Neural progenitor cell (in vitro differentiated cells): Measurements from ENCODE around the gene ULK4. TPM values are rescaled to one million over a fixed set of nuclear protein-coding genes. Genes with fewer than 3 reads are reported as not detected.

Source experiments
- DNase-seq: peaks from one replicate; pipeline ENCODE4 v3.0.0-alpha.2; 2016; ENCODE audit warnings: low spot score
- H2AFZ ChIP-seq: fragments of 200-600 bp; sonication (generic); replicated peaks from 2 replicates; pipeline ENCODE4 v1.6.1; 2016; ENCODE audit warnings: antibody characterized with exemption
- H3F3A ChIP-seq: fragments of 200-600 bp; sonication (generic); 2 replicates; pipeline ENCODE4 v1.6.1; 2016; ENCODE audit warnings: antibody characterized with exemption, low read depth
- H3K27ac ChIP-seq: fragments of 200-600 bp; sonication (generic); 2 replicates; pipeline ENCODE4 v1.5.1; 2016; ENCODE audit warnings: mild to moderate bottlenecking
- H3K27me3 ChIP-seq: fragments of 200-600 bp; sonication (generic); 2 replicates; pipeline ENCODE4 v1.6.1; 2016; ENCODE audit warnings: mild to moderate bottlenecking, moderate library complexity
- H3K36me3 ChIP-seq: fragments of 200-600 bp; sonication (generic); 2 replicates; pipeline ENCODE4 v1.5.1; 2016
- H3K4me1 ChIP-seq: fragments of 200-600 bp; sonication (generic); 2 replicates; pipeline ENCODE4 v1.6.1; 2016; ENCODE audit warnings: mixed run types
- H3K4me2 ChIP-seq: fragments of 200-600 bp; sonication (generic); 2 replicates; pipeline ENCODE4 v1.6.1; 2016
- H3K4me3 ChIP-seq: fragments of 200-600 bp; sonication (generic); 2 replicates; pipeline ENCODE4 v1.5.1; 2016
- H3K79me2 ChIP-seq: fragments of 200-600 bp; sonication (generic); 2 replicates; pipeline ENCODE4 v1.6.1; 2016; ENCODE audit warnings: low read depth
- H3K9ac ChIP-seq: fragments of 200-600 bp; sonication (generic); 2 replicates; pipeline ENCODE4 v1.6.1; 2016
- H3K9me3 ChIP-seq: fragments of 200-600 bp; sonication (generic); 2 replicates; pipeline ENCODE4 v1.5.1; 2016; ENCODE audit warnings: low read depth
- H4K20me1 ChIP-seq: fragments of 200-600 bp; sonication (generic); 2 replicates; pipeline ENCODE4 v1.6.1; 2016; ENCODE audit warnings: low read depth
- H3K27ac Mint-ChIP-seq: 3 replicates; pipeline ENCODE4 v1.8.0; 2021; ENCODE audit warnings: mixed read lengths
- H3K27me3 Mint-ChIP-seq: 2 replicates; pipeline ENCODE4 v1.8.0; 2022; ENCODE audit warnings: low read depth, mild to moderate bottlenecking, inconsistent platforms, moderate library complexity, mixed read lengths; ENCODE audit not compliant: insufficient read depth
- H3K36me3 Mint-ChIP-seq: 3 replicates; pipeline ENCODE4 v1.8.0; 2021; ENCODE audit warnings: mixed read lengths
- H3K4me1 Mint-ChIP-seq: 3 replicates; pipeline ENCODE4 v1.8.0; 2021; ENCODE audit warnings: mixed read lengths
- H3K4me3 Mint-ChIP-seq: 3 replicates; pipeline ENCODE4 v1.8.0; 2021; ENCODE audit warnings: mild to moderate bottlenecking, moderate library complexity, mixed read lengths
- H3K9me3 Mint-ChIP-seq: 3 replicates; pipeline ENCODE4 v1.8.0; 2020; ENCODE audit warnings: mixed read lengths
- EZH2 ChIP-seq: fragments of 200-600 bp; sonication (generic); IDR thresholded peaks from 2 replicates; pipeline ENCODE4 v1.6.1; 2017; ENCODE audit warnings: antibody characterized with exemption, mild to moderate bottlenecking, moderate library complexity
- EZH2phosphoT487 ChIP-seq: fragments of 200-600 bp; sonication (generic); IDR thresholded peaks from 2 replicates; pipeline ENCODE4 v1.6.1; 2017; ENCODE audit warnings: antibody characterized with exemption
- total RNA-seq: library from RNA; depleted of rRNA; stranded (reverse); fragments of >200 nt; gene quantifications from 2 replicates; pipeline ENCODE4 v1.2.3, GENCODE V29; 2015; ENCODE audit warnings: low replicate concordance
- TF ChIP-seq, protein P1 (sequence below): fragments of 200-600 bp; sonication (generic); IDR thresholded peaks from 2 replicates; pipeline ENCODE4 v1.5.1; 2017; ENCODE audit warnings: antibody characterized with exemption, mild to moderate bottlenecking

Gene ULK4
- total RNA-seq, 1 donor from 2014 or later = 33.0 TPM

DNA sequence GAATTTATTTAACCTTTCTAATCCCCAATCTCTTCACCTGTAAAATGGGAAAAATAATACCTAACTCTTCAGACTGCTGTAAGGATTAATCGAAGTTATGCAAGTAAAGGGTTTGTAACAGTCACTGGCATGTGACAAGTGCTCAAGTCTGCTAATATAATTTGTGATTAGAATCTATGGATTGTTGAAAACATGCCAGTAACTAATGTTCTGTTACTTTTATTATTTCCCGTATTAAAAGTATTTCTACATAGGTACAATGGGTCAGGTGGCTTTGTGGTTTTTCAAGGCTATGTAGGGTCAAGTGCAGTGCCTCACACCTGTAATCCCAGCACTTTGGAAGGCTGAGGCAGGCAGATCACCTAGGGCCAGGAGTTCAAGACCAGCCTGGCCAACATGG, 29.4 kb downstream of the ULK4 start:
- Histone ChIP-seq H4K20me1 (no peaks in the 10 kb centered on the region), H3K9me3 (no peaks in the 10 kb centered on the region), H2AFZ (no peak overlapping the region), H3K4me3 (no peak overlapping the region), H3K27me3 (no peaks in the 10 kb centered on the region), H3K9ac (no peak overlapping the region), H3F3A (no peaks in the 10 kb centered on the region), H3K27ac (no peak overlapping the region), H3K4me2 (no peak overlapping the region), H3K36me3 (no peaks in the 10 kb centered on the region), H3K79me2 (no peaks in the 10 kb centered on the region), H3K4me1 (no peaks in the 10 kb centered on the region)
- TF ChIP-seq, protein P1, sequence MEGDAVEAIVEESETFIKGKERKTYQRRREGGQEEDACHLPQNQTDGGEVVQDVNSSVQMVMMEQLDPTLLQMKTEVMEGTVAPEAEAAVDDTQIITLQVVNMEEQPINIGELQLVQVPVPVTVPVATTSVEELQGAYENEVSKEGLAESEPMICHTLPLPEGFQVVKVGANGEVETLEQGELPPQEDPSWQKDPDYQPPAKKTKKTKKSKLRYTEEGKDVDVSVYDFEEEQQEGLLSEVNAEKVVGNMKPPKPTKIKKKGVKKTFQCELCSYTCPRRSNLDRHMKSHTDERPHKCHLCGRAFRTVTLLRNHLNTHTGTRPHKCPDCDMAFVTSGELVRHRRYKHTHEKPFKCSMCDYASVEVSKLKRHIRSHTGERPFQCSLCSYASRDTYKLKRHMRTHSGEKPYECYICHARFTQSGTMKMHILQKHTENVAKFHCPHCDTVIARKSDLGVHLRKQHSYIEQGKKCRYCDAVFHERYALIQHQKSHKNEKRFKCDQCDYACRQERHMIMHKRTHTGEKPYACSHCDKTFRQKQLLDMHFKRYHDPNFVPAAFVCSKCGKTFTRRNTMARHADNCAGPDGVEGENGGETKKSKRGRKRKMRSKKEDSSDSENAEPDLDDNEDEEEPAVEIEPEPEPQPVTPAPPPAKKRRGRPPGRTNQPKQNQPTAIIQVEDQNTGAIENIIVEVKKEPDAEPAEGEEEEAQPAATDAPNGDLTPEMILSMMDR = no peak
- TF ChIP-seq EZH2 = no peak
- no peak for TF ChIP-seq EZH2phosphoT487
- peaks cover 22% of the 10 kb centered on the region for H3K36me3 Mint-ChIP-seq
- peaks cover 10% of the 10 kb centered on the region for H3K9me3 Mint-ChIP-seq
- DNase-seq = no peak
- H3K27me3 Mint-ChIP-seq = no peaks in the 10 kb centered on the region
- H3K4me3 Mint-ChIP-seq = no peak overlapping the region
- no peak overlapping the region for H3K27ac Mint-ChIP-seq
- H3K4me1 Mint-ChIP-seq = no peaks in the 10 kb centered on the region

DNA sequence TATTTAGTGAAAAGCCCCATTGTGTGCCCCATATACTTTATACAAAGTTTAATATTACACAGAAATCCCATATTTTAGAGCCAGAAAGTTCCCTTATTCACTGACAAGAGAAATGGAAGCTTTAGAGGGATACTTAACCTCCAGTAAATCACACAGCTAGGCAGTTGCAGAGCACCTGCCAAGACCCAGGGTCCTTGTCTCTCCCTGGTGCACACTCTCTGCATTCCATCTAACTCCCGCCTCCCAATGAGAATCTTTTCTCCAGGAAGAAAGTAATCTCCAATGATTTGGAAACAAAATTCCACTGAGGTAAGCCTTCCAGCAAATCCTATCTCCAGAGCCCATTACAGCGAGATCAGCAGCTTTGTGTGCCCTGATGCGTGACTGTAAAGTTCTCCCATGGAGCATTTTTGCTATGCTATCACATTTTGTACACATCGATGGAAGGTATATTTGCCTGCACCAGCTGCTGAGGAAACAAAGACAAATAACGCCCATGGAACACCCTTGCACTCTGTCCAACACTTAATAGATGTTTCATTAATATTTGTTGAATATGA, 41.4 kb downstream of the ULK4 start:
- Mint-ChIP-seq H3K36me3 (peaks cover 5% of the 10 kb centered on the region), H3K9me3 (no peaks in the 10 kb centered on the region), H3K4me1 (peaks cover 11% of the 10 kb centered on the region), H3K4me3 (no peak overlapping the region), H3K27ac (peak overlapping the region; percentile 87), H3K27me3 (no peaks in the 10 kb centered on the region)
- Histone ChIP-seq H3F3A (no peaks in the 10 kb centered on the region), H3K36me3 (no peaks in the 10 kb centered on the region), H4K20me1 (no peaks in the 10 kb centered on the region), H2AFZ (no peak overlapping the region), H3K9ac (no peak overlapping the region), H3K4me3 (no peak overlapping the region), H3K27me3 (no peaks in the 10 kb centered on the region), H3K4me2 (no peak overlapping the region), H3K79me2 (no peaks in the 10 kb centered on the region), H3K9me3 (no peaks in the 10 kb centered on the region), H3K4me1 (peaks cover 7% of the 10 kb centered on the region), H3K27ac (no peak overlapping the region)
- no peak for TF ChIP-seq EZH2
- TF ChIP-seq EZH2phosphoT487 = no peak
- DNase-seq = peak; percentile 15

DNA sequence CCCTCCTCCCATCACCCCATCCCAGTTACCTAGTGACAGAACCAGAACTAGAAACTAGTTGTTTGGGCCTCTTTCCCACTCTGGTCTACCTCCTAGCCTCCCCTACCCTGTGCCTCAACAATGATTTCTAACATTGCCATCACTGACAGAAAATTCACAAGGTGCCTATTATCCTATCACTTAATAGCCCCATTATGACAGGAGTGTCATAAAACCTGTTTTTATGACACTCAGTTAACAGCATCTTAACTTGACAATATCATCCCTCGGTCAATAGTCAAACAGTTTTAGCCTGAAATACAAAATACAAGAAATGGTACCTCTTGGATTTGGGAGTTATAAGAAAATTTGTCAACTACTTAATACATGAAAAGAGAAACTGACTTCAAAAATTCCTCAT, 46.5 kb downstream of the ULK4 start:
- no peaks in the 10 kb centered on the region for H3K79me2 ChIP-seq
- H3K9me3 ChIP-seq = no peaks in the 10 kb centered on the region
- no peak overlapping the region for H3K9ac ChIP-seq
- H3F3A ChIP-seq = no peaks in the 10 kb centered on the region
- Mint-ChIP-seq H3K9me3 (no peaks in the 10 kb centered on the region), H3K4me1 (peaks cover 4% of the 10 kb centered on the region), H3K27ac (no peak overlapping the region), H3K27me3 (no peaks in the 10 kb centered on the region), H3K4me3 (no peak overlapping the region), H3K36me3 (peaks cover 4% of the 10 kb centered on the region)
- TF ChIP-seq EZH2phosphoT487 = no peak
- no peak overlapping the region for H3K27ac ChIP-seq
- peaks cover 2% of the 10 kb centered on the region for H3K4me1 ChIP-seq
- peaks cover 3% of the 10 kb centered on the region for H3K36me3 ChIP-seq
- no peak overlapping the region for H3K4me2 ChIP-seq
- no peak for DNase-seq
- H4K20me1 ChIP-seq = no peaks in the 10 kb centered on the region
- no peaks in the 10 kb centered on the region for H3K27me3 ChIP-seq
- no peak overlapping the region for H3K4me3 ChIP-seq
- no peak overlapping the region for H2AFZ ChIP-seq

DNA sequence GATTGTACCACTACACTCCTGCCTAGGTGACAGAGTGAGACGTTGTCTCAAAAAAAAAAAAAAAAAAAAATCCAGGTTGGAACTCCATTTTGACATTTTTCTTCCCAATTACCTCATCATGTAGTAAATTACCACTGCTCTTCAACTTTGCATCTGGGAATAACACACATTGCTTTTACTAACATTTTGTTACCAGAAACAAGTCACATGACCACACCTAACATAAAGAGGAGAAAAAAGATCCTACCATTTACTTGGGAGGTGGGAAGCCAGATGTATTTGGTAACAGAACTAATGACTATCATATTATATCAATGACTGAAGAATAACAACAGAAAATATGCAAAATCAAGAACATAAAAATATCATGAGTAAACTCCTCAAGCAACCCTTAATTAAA, 49.6 kb downstream of the ULK4 start:
- H3K4me1 Mint-ChIP-seq = no peaks in the 10 kb centered on the region
- no peak for TF ChIP-seq EZH2phosphoT487
- no peak for TF ChIP-seq EZH2
- TF ChIP-seq, protein P1 = no peak
- Histone ChIP-seq H3K27ac (no peak overlapping the region), H3K4me2 (no peak overlapping the region), H3K9me3 (no peaks in the 10 kb centered on the region), H3K36me3 (peaks cover 3% of the 10 kb centered on the region), H3K27me3 (no peaks in the 10 kb centered on the region), H3K4me3 (no peak overlapping the region), H2AFZ (no peak overlapping the region), H3F3A (no peaks in the 10 kb centered on the region), H3K79me2 (no peaks in the 10 kb centered on the region), H3K4me1 (no peaks in the 10 kb centered on the region), H4K20me1 (no peaks in the 10 kb centered on the region), H3K9ac (no peak overlapping the region)
- no peak overlapping the region for H3K27ac Mint-ChIP-seq
- no peaks in the 10 kb centered on the region for H3K9me3 Mint-ChIP-seq
- no peak for DNase-seq
- H3K27me3 Mint-ChIP-seq = no peaks in the 10 kb centered on the region
- H3K4me3 Mint-ChIP-seq = no peak overlapping the region
- peaks cover 4% of the 10 kb centered on the region for H3K36me3 Mint-ChIP-seq
